Fibroblast of gingiva (primary cell): ENCODE data around the gene HEXIM2.

ENCODE experiments used
- DNase-seq: peaks from one replicate; pipeline ENCODE4 v3.0.0-alpha.2; 2011; ENCODE audit warnings: low read depth

Gene HEXIM2

GRCh38 chr17:45127548-45128300, 34.0 kb upstream of the HEXIM2 start:
- DNase-seq, result no peak

GRCh38 chr17:45128331-45128730, 33.3 kb upstream of the HEXIM2 start:
- DNase-seq, result no peak

- no peak for DNase-seq
Measured at GRCh38 chr17:45128989-45129388, 32.7 kb upstream of the HEXIM2 start.

GRCh38 chr17:45129426-45129939, 32.2 kb upstream of the HEXIM2 start:
- peak; percentile 54 for DNase-seq

- DNase-seq, result no peak
Measured at GRCh38 chr17:45129940-45130680, 31.6 kb upstream of the HEXIM2 start.

- DNase-seq, result no peak
Measured at GRCh38 chr17:45130681-45131615, 30.7 kb upstream of the HEXIM2 start.

GRCh38 chr17:45131616-45132319, 29.9 kb upstream of the HEXIM2 start:
- DNase-seq, result no peak

GRCh38 chr17:45132320-45132571, 29.4 kb upstream of the HEXIM2 start, which contains the start of gene PLCD3:
PLCD3 (minus strand) TSS chr17:45132515; CDS start chr17:45132410, 105 bp downstream.
- DNase-seq, result no peak

GRCh38 chr17:45132572-45133463, 28.9 kb upstream of the HEXIM2 start:
- DNase-seq, result peak; percentile 77

GRCh38 chr17:45135192-45135977, 26.3 kb upstream of the HEXIM2 start, which contains the start of gene ACBD4:
ACBD4 (plus strand) TSS chr17:45135687; CDS start chr17:45136145, 458 bp downstream.
- peak; percentile 95 for DNase-seq

GRCh38 chr17:45135978-45136791, 25.5 kb upstream of the HEXIM2 start:
- no peak for DNase-seq

- DNase-seq, result no peak
Measured at GRCh38 chr17:45136846-45137560, 24.7 kb upstream of the HEXIM2 start.

GRCh38 chr17:45137561-45138305, 23.9 kb upstream of the HEXIM2 start:
- DNase-seq, result no peak

- no peak for DNase-seq
Measured at GRCh38 chr17:45138911-45139532, 22.7 kb upstream of the HEXIM2 start.

- DNase-seq, result no peak
Measured at GRCh38 chr17:45139533-45139920, 22.1 kb upstream of the HEXIM2 start.

- no peak for DNase-seq
Measured at GRCh38 chr17:45143094-45143670, 18.5 kb upstream of the HEXIM2 start.
